Activated naive CD4-positive, alpha-beta T cell treated with anti-CD3 and anti-CD28 coated beads, Interleukin-2, amount 50 U/mL, for 24 hours (primary cell): ENCODE results near the gene SSH2.
A peak's percentile ranks its signal among the peaks of the same experiment; 100 is the strongest.

Experiments used
- H3K27ac Mint-ChIP-seq: one replicate; pipeline ENCODE4 v1.8.0; 2021; ENCODE audit warnings: mild to moderate bottlenecking, mixed read lengths
- H3K27me3 Mint-ChIP-seq: one replicate; pipeline ENCODE4 v1.8.0; 2021; ENCODE audit warnings: mixed read lengths
- H3K36me3 Mint-ChIP-seq: one replicate; pipeline ENCODE4 v1.8.0; 2021; ENCODE audit warnings: mixed read lengths
- H3K4me1 Mint-ChIP-seq: one replicate; pipeline ENCODE4 v1.8.0; 2021; ENCODE audit warnings: mixed read lengths
- H3K4me3 Mint-ChIP-seq: one replicate; pipeline ENCODE4 v1.8.0; 2021; ENCODE audit warnings: mild to moderate bottlenecking, mixed read lengths
- H3K9me3 Mint-ChIP-seq: one replicate; pipeline ENCODE4 v1.8.0; 2021; ENCODE audit warnings: mixed read lengths

Gene SSH2

GRCh38 chr17:29617125-29617480, 312.9 kb downstream of the SSH2 start:
- H3K4me3 Mint-ChIP-seq: peak overlapping the region; percentile 86
- peaks cover 40% of the 10 kb centered on the region for H3K4me1 Mint-ChIP-seq
- H3K36me3 Mint-ChIP-seq: no peaks in the 10 kb centered on the region
- H3K27ac Mint-ChIP-seq: peak overlapping the region; percentile 73
- H3K27me3 Mint-ChIP-seq: no peaks in the 10 kb centered on the region
- H3K9me3 Mint-ChIP-seq: no peaks in the 10 kb centered on the region

GRCh38 chr17:29616300-29617048, 313.6 kb downstream of the SSH2 start:
- H3K9me3 Mint-ChIP-seq: no peaks in the 10 kb centered on the region
- peaks cover 37% of the 10 kb centered on the region for H3K4me1 Mint-ChIP-seq
- peak overlapping the region; percentile 73 for H3K27ac Mint-ChIP-seq
- no peaks in the 10 kb centered on the region for H3K36me3 Mint-ChIP-seq
- no peaks in the 10 kb centered on the region for H3K27me3 Mint-ChIP-seq
- H3K4me3 Mint-ChIP-seq: peak overlapping the region; percentile 86

GRCh38 chr17:29615492-29616299, 314.3 kb downstream of the SSH2 start:
- Mint-ChIP-seq H3K9me3 (no peaks in the 10 kb centered on the region), H3K36me3 (no peaks in the 10 kb centered on the region), H3K27me3 (no peaks in the 10 kb centered on the region), H3K27ac (peak overlapping the region; percentile 17), H3K4me3 (peak overlapping the region; percentile 86), H3K4me1 (peaks cover 32% of the 10 kb centered on the region)

- H3K27me3 Mint-ChIP-seq: no peaks in the 10 kb centered on the region
- H3K27ac Mint-ChIP-seq: no peak overlapping the region
- H3K4me1 Mint-ChIP-seq: peaks cover 32% of the 10 kb centered on the region
- peak overlapping the region; percentile 86 for H3K4me3 Mint-ChIP-seq
- no peaks in the 10 kb centered on the region for H3K9me3 Mint-ChIP-seq
- no peaks in the 10 kb centered on the region for H3K36me3 Mint-ChIP-seq
These were observed 315.0 kb downstream of the SSH2 start for GRCh38 chr17:29615048-29615385.

GRCh38 chr17:29614349-29615047, 315.5 kb downstream of the SSH2 start:
- Mint-ChIP-seq H3K9me3 (no peaks in the 10 kb centered on the region), H3K27ac (no peak overlapping the region), H3K4me3 (peak overlapping the region; percentile 86), H3K27me3 (no peaks in the 10 kb centered on the region), H3K36me3 (no peaks in the 10 kb centered on the region), H3K4me1 (peaks cover 32% of the 10 kb centered on the region)

GRCh38 chr17:29613856-29614255, 316.2 kb downstream of the SSH2 start:
- H3K36me3 Mint-ChIP-seq: no peaks in the 10 kb centered on the region
- H3K9me3 Mint-ChIP-seq: no peaks in the 10 kb centered on the region
- H3K27me3 Mint-ChIP-seq: no peaks in the 10 kb centered on the region
- peak overlapping the region; percentile 72 for H3K4me3 Mint-ChIP-seq
- peaks cover 32% of the 10 kb centered on the region for H3K4me1 Mint-ChIP-seq
- no peak overlapping the region for H3K27ac Mint-ChIP-seq

- no peak overlapping the region for H3K4me3 Mint-ChIP-seq
- no peaks in the 10 kb centered on the region for H3K27me3 Mint-ChIP-seq
- no peak overlapping the region for H3K27ac Mint-ChIP-seq
- peaks cover 32% of the 10 kb centered on the region for H3K4me1 Mint-ChIP-seq
- H3K9me3 Mint-ChIP-seq: no peaks in the 10 kb centered on the region
- no peaks in the 10 kb centered on the region for H3K36me3 Mint-ChIP-seq
These were observed 316.6 kb downstream of the SSH2 start for GRCh38 chr17:29613352-29613837.

- peaks cover 32% of the 10 kb centered on the region for H3K4me1 Mint-ChIP-seq
- no peaks in the 10 kb centered on the region for H3K27me3 Mint-ChIP-seq
- peak overlapping the region; percentile 68 for H3K4me3 Mint-ChIP-seq
- no peak overlapping the region for H3K27ac Mint-ChIP-seq
- H3K9me3 Mint-ChIP-seq: no peaks in the 10 kb centered on the region
- H3K36me3 Mint-ChIP-seq: no peaks in the 10 kb centered on the region
These were observed 317.4 kb downstream of the SSH2 start for GRCh38 chr17:29612404-29613280.

- Mint-ChIP-seq H3K9me3 (no peaks in the 10 kb centered on the region), H3K36me3 (no peaks in the 10 kb centered on the region), H3K4me3 (no peak overlapping the region), H3K27me3 (no peaks in the 10 kb centered on the region), H3K27ac (no peak overlapping the region), H3K4me1 (peaks cover 28% of the 10 kb centered on the region)
These were observed 318.0 kb downstream of the SSH2 start for GRCh38 chr17:29612094-29612403.

GRCh38 chr17:29611351-29612093, 318.5 kb downstream of the SSH2 start:
- H3K4me3 Mint-ChIP-seq: no peak overlapping the region
- H3K36me3 Mint-ChIP-seq: no peaks in the 10 kb centered on the region
- no peak overlapping the region for H3K27ac Mint-ChIP-seq
- peaks cover 22% of the 10 kb centered on the region for H3K4me1 Mint-ChIP-seq
- H3K27me3 Mint-ChIP-seq: no peaks in the 10 kb centered on the region
- no peaks in the 10 kb centered on the region for H3K9me3 Mint-ChIP-seq

- H3K36me3 Mint-ChIP-seq: no peaks in the 10 kb centered on the region
- H3K4me1 Mint-ChIP-seq: peaks cover 18% of the 10 kb centered on the region
- H3K9me3 Mint-ChIP-seq: no peaks in the 10 kb centered on the region
- no peaks in the 10 kb centered on the region for H3K27me3 Mint-ChIP-seq
- no peak overlapping the region for H3K27ac Mint-ChIP-seq
- no peak overlapping the region for H3K4me3 Mint-ChIP-seq
These were observed 319.6 kb downstream of the SSH2 start for GRCh38 chr17:29610395-29610794.

- H3K27me3 Mint-ChIP-seq: no peaks in the 10 kb centered on the region
- H3K9me3 Mint-ChIP-seq: no peaks in the 10 kb centered on the region
- H3K4me1 Mint-ChIP-seq: peaks cover 4% of the 10 kb centered on the region
- H3K36me3 Mint-ChIP-seq: no peaks in the 10 kb centered on the region
- no peak overlapping the region for H3K27ac Mint-ChIP-seq
- no peak overlapping the region for H3K4me3 Mint-ChIP-seq
These were observed 321.0 kb downstream of the SSH2 start for GRCh38 chr17:29608986-29609385.

- Mint-ChIP-seq H3K4me3 (no peak overlapping the region), H3K9me3 (no peaks in the 10 kb centered on the region), H3K27ac (no peak overlapping the region), H3K4me1 (no peaks in the 10 kb centered on the region), H3K36me3 (no peaks in the 10 kb centered on the region), H3K27me3 (no peaks in the 10 kb centered on the region)
These were observed 322.4 kb downstream of the SSH2 start for GRCh38 chr17:29607557-29608195.

GRCh38 chr17:29603109-29603674, 326.8 kb downstream of the SSH2 start:
- H3K36me3 Mint-ChIP-seq: no peaks in the 10 kb centered on the region
- peak overlapping the region; percentile 30 for H3K27ac Mint-ChIP-seq
- no peaks in the 10 kb centered on the region for H3K9me3 Mint-ChIP-seq
- no peaks in the 10 kb centered on the region for H3K4me1 Mint-ChIP-seq
- H3K27me3 Mint-ChIP-seq: no peaks in the 10 kb centered on the region
- H3K4me3 Mint-ChIP-seq: no peak overlapping the region
